Vagina (tissue), 2 donors: ENCODE data around the gene PHF21B.

Experiments used
- POLR2A ChIP-seq, 2 donors: fragments of 450-650 bp; IDR thresholded peaks; one replicate each; pipeline ENCODE4 v1.6.1; 2017; ENCODE audit warnings: antibody characterized with exemption in 2 of 2, mild to moderate bottlenecking in 2 of 2, moderate library complexity in 2 of 2
- POLR2AphosphoS5 ChIP-seq, 2 donors: sonication (generic); formaldehyde crosslinking; IDR thresholded peaks; one replicate each; pipeline ENCODE4 v1.9.0; 2017; ENCODE audit warnings: antibody characterized with exemption in 2 of 2, mild to moderate bottlenecking in 2 of 2, low read depth in 1 of 2; ENCODE audit not compliant: insufficient read depth in 1 of 2

DNA sequence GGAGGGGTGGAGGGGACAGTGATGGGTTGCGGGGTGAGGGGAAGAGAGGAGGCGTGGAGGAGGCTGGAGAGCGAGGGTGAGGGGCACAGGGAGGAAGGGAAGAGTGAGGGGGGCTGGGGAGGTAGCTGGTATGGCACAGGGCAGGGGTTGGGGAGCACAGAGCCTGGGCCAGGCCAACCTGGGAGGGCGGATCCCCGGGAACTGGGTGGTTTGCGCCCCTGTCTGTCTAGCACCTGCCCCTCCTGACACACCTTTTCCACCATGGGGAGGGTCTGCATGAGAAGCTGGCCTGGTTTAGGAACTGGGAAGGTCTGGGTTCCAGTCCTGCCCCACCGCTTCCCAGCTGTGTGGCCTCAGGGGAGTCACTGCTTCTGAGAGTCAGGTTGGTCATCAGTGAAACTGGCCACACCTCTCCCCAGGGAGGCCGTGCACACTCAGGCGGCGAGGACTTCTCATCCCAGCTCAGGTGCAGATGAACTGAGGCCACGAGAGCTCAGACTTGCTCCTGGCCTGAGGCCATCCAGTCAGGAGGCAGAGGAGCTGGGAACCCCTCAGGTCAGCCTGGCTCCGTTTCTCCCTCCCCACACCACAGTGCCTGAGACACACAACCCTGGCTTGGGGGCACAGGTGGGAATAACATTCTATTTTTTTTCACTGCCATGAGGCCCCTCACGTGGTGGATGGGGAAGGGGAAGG is 95.6 kb downstream of the PHF21B start:
- no peak for TF ChIP-seq POLR2AphosphoS5 (IDR thresholded peaks at IDR 0.05; ENCODE audit: insufficient read depth in 1 of 2, low read depth in 1 of 2)
- no peak for TF ChIP-seq POLR2A (IDR thresholded peaks at IDR 0.05)
